HepG2 (cell line): Measurements from ENCODE around the gene CDK8.
"Not testable (repeated sequence)": the region's sequence is repeated elsewhere in the genome, so short reads cannot be mapped to it uniquely, and the experiment has no call there.

Source experiments
- ARNT ChIP-seq: fragments of 450-650 bp; IDR thresholded peaks from 2 replicates; pipeline ENCODE4 v1.6.1; 2017
- CTCF ChIP-seq: sonication (generic); formaldehyde crosslinking; IDR thresholded peaks from 2 replicates; pipeline ENCODE4 v1.5.0; 2020; ENCODE audit warnings: mild to moderate bottlenecking, missing genetic modification reagents, moderate library complexity
- E2F5 ChIP-seq: sonication (generic); formaldehyde crosslinking; conservative IDR thresholded peaks from 2 replicates; pipeline ENCODE4 v1.4.0; 2020; ENCODE audit warnings: missing genetic modification reagents
- FOXA3 ChIP-seq: IDR thresholded peaks from 2 replicates; pipeline ENCODE4 v1.6.1; 2016; ENCODE audit warnings: missing genetic modification reagents, missing compliant biosample characterization
- GMEB2 ChIP-seq: IDR thresholded peaks from 2 replicates; pipeline ENCODE4 v1.6.1; 2016; ENCODE audit warnings: missing biosample characterization, missing genetic modification reagents, low read depth
- NBN ChIP-seq: fragments of 450-650 bp; conservative IDR thresholded peaks from 2 replicates; pipeline ENCODE4 v1.6.1; 2017
- NR3C1 ChIP-seq: sonication (generic); formaldehyde crosslinking; IDR thresholded peaks from 2 replicates; pipeline ENCODE4 v1.4.0; 2020; ENCODE audit warnings: missing genetic modification reagents
- RNF2 ChIP-seq: fragments of 450-650 bp; conservative IDR thresholded peaks from 2 replicates; pipeline ENCODE4 v1.6.1; 2016; ENCODE audit warnings: low read depth
- TGIF2 ChIP-seq: IDR thresholded peaks from 2 replicates; pipeline ENCODE4 v1.6.1; 2016; ENCODE audit warnings: control low read depth, missing compliant biosample characterization
- ZBTB20 ChIP-seq: sonication (generic); formaldehyde crosslinking; IDR thresholded peaks from 2 replicates; pipeline ENCODE4 v1.8.1; 2023; ENCODE audit warnings: missing genetic modification reagents, low read depth, mild to moderate bottlenecking, borderline replicate concordance
- ZNF274 ChIP-seq: sonication (generic); formaldehyde crosslinking; IDR thresholded peaks from 2 replicates; pipeline ENCODE4 v1.5.1; 2020; ENCODE audit warnings: mild to moderate bottlenecking, missing genetic modification reagents
- ZNF546 ChIP-seq: sonication (generic); formaldehyde crosslinking; conservative IDR thresholded peaks from 2 replicates; pipeline ENCODE4 v1.8.1; 2023; ENCODE audit warnings: mild to moderate bottlenecking, missing genetic modification reagents

DNA sequence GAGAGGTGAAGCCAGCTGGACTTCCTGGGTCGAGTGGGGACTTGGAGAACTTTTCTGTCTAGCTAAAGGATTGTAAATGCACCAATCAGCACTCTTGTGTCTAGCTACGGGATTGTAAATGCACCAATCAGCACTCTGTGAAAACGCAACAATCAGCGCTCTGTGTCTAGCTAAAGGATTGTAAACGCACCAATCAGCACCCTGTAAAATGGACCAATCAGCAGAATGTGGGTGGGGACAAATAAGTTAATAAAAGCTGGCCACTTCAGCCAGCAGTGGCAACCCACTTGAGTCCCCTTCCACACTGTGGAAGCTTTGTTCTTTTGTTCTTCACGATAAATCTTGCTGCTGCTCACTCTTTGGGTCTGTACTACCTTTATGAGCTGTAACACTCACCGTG lies 58.1 kb downstream of the CDK8 start:
- not testable (repeated sequence) for TF ChIP-seq CTCF (CRISPR knock-in tag); GMEB2 (CRISPR knock-in tag); ZBTB20 (CRISPR knock-in tag); E2F5 (CRISPR knock-in tag); NR3C1 (CRISPR knock-in tag); RNF2; NBN; ZNF546 (CRISPR knock-in tag); TGIF2 (CRISPR knock-in tag); FOXA3 (CRISPR knock-in tag); ARNT; ZNF274 (CRISPR knock-in tag)
